GM19455 (cell line): Measurements from ENCODE around the gene MEP1A.
"Not testable (repeated sequence)": the region's sequence is repeated elsewhere in the genome, so short reads cannot be mapped to it uniquely, and the experiment has no call there.

Experiments used
- ATAC-seq: cut with Tn5 transposase; IDR thresholded peaks from one replicate; pipeline ENCODE4 v1.9.1; 2021; ENCODE audit not compliant: unreplicated experiment

Gene MEP1A

GRCh38 chr6:46793138-46793537, at the start of gene MEP1A:
Gene MEP1A, plus strand, starts transcription at chr6:46793389. Its CDS starts 10 bp downstream, at chr6:46793399.
- ATAC-seq, result no peak

GRCh38 chr6:46743425-46744158, 49.6 kb upstream of the MEP1A start:
- no peak for ATAC-seq

- not testable (repeated sequence) for ATAC-seq
Measured at GRCh38 chr6:46744159-46744725, 48.9 kb upstream of the MEP1A start.

GRCh38 chr6:46745973-46746372, 47.2 kb upstream of the MEP1A start:
- no peak for ATAC-seq

GRCh38 chr6:46746696-46747095, 46.5 kb upstream of the MEP1A start, which contains the start of gene ANKRD66:
Gene ANKRD66, plus strand, starts transcription at chr6:46746933. Its CDS starts 5,016 bp downstream, at chr6:46751949.
- no peak for ATAC-seq

- ATAC-seq, result no peak
Measured at GRCh38 chr6:46748940-46749503, 44.2 kb upstream of the MEP1A start.

GRCh38 chr6:46749731-46750130, 43.5 kb upstream of the MEP1A start:
- no peak for ATAC-seq

- ATAC-seq, result no peak
Measured at GRCh38 chr6:46751658-46752057, 41.5 kb upstream of the MEP1A start.

GRCh38 chr6:46755865-46756264, 37.3 kb upstream of the MEP1A start:
- ATAC-seq, result no peak

GRCh38 chr6:46756469-46757213, 36.5 kb upstream of the MEP1A start:
- ATAC-seq, result no peak

- no peak for ATAC-seq
Measured at GRCh38 chr6:46757214-46757596, 36.0 kb upstream of the MEP1A start.

- ATAC-seq, result no peak
Measured at GRCh38 chr6:46758960-46759753, 34.0 kb upstream of the MEP1A start.

- no peak for ATAC-seq
Measured at GRCh38 chr6:46760925-46761324, 32.3 kb upstream of the MEP1A start.

GRCh38 chr6:46763466-46763865, 29.7 kb upstream of the MEP1A start:
- no peak for ATAC-seq

GRCh38 chr6:46764280-46764679, 28.9 kb upstream of the MEP1A start:
- ATAC-seq, result not testable (repeated sequence)

- no peak for ATAC-seq
Measured at GRCh38 chr6:46764961-46765360, 28.2 kb upstream of the MEP1A start.

- ATAC-seq, result no peak
Measured at GRCh38 chr6:46772016-46772415, 21.2 kb upstream of the MEP1A start.

- ATAC-seq, result no peak
Measured at GRCh38 chr6:46772762-46773161, 20.4 kb upstream of the MEP1A start.

GRCh38 chr6:46773201-46773855, 19.9 kb upstream of the MEP1A start:
- no peak for ATAC-seq

GRCh38 chr6:46774736-46775135, 18.5 kb upstream of the MEP1A start:
- ATAC-seq, result not testable (repeated sequence)
